ENCODE data around the gene TCEAL1. TPM values are rescaled to one million over a fixed set of nuclear protein-coding genes. Genes with fewer than 3 reads are reported as not detected.
"Not testable (repeated sequence)": the region's sequence is repeated elsewhere in the genome, so short reads cannot be mapped to it uniquely, and the experiment has no call there.

TCEAL1 gene
- total RNA-seq, 1 donor from 2014 or later: 93.1 TPM

- TF ChIP-seq POLR2A (IDR thresholded peaks at IDR 0.05) (no peak), POLR2AphosphoS5 (IDR thresholded peaks at IDR 0.05; ENCODE audit: insufficient read depth in 1 of 2, low read depth in 1 of 2) (no peak), CTCF (IDR thresholded peaks at IDR 0.05) (no peak)
- no peak for DNase-seq (ENCODE audit: extremely low spot score in 2 of 2)
- Histone ChIP-seq H3K36me3 (no peaks in the 10 kb centered on the region), H3K9me3 (no peaks in the 10 kb centered on the region), H3K4me3 (no peak overlapping the region), H3K4me1 (no peaks in the 10 kb centered on the region), H3K27ac (no peak overlapping the region), H3K27me3 (no peaks in the 10 kb centered on the region)
- intact Hi-C loops (cut with DNase I): no loop called here
Observed at GRCh38 chrX:103651151-103651773, 22.5 kb downstream of the TCEAL1 start.

GRCh38 chrX:103655230-103656000, 26.6 kb downstream of the TCEAL1 start:
- H3K36me3 ChIP-seq; H3K27ac ChIP-seq; H3K4me1 ChIP-seq; DNase-seq (ENCODE audit: extremely low spot score in 2 of 2); H3K9me3 ChIP-seq; H3K4me3 ChIP-seq; intact Hi-C loops (cut with DNase I); H3K27me3 ChIP-seq: not testable (repeated sequence)

GRCh38 chrX:103656617-103657016, 27.8 kb downstream of the TCEAL1 start:
- no peaks in the 10 kb centered on the region for H3K9me3 ChIP-seq
- H3K27ac ChIP-seq: no peak overlapping the region
- TF ChIP-seq POLR2A (IDR thresholded peaks at IDR 0.05) (no peak), POLR2AphosphoS5 (IDR thresholded peaks at IDR 0.05; ENCODE audit: insufficient read depth in 1 of 2, low read depth in 1 of 2) (no peak), CTCF (IDR thresholded peaks at IDR 0.05) (no peak)
- no peaks in the 10 kb centered on the region for H3K4me1 ChIP-seq
- no peak overlapping the region for H3K4me3 ChIP-seq
- no peak for DNase-seq (ENCODE audit: extremely low spot score in 2 of 2)
- no peaks in the 10 kb centered on the region for H3K36me3 ChIP-seq
- intact Hi-C loops (cut with DNase I): no loop called here
- H3K27me3 ChIP-seq: no peaks in the 10 kb centered on the region

GRCh38 chrX:103657066-103657465, 28.3 kb downstream of the TCEAL1 start:
- H3K36me3 ChIP-seq; H3K27me3 ChIP-seq; H3K4me3 ChIP-seq; H3K9me3 ChIP-seq; intact Hi-C loops (cut with DNase I); H3K27ac ChIP-seq; H3K4me1 ChIP-seq; DNase-seq (ENCODE audit: extremely low spot score in 2 of 2): not testable (repeated sequence)

GRCh38 chrX:103658681-103659433, 30.1 kb downstream of the TCEAL1 start:
- Histone ChIP-seq H3K4me3 (no peak overlapping the region), H3K36me3 (no peaks in the 10 kb centered on the region), H3K27ac (no peak overlapping the region), H3K4me1 (no peaks in the 10 kb centered on the region), H3K27me3 (no peaks in the 10 kb centered on the region), H3K9me3 (no peaks in the 10 kb centered on the region)
- intact Hi-C loops (cut with DNase I): no loop called here
- no peak for DNase-seq (ENCODE audit: extremely low spot score in 2 of 2)
- TF ChIP-seq POLR2A (IDR thresholded peaks at IDR 0.05) (no peak), POLR2AphosphoS5 (IDR thresholded peaks at IDR 0.05; ENCODE audit: insufficient read depth in 1 of 2, low read depth in 1 of 2) (no peak), CTCF (IDR thresholded peaks at IDR 0.05) (no peak)

- H3K27me3 ChIP-seq; intact Hi-C loops (cut with DNase I); DNase-seq (ENCODE audit: extremely low spot score in 2 of 2); H3K27ac ChIP-seq; H3K9me3 ChIP-seq; H3K36me3 ChIP-seq; H3K4me3 ChIP-seq; H3K4me1 ChIP-seq: not testable (repeated sequence)
Observed at GRCh38 chrX:103659460-103659859, 30.7 kb downstream of the TCEAL1 start.

All from vagina (tissue), 2 donors.